Activated T-cell treated with anti-CD3 and anti-CD28 coated beads, Interleukin-2, amount 50 U/mL, for 24 hours (primary cell): ENCODE results near the gene RPRML.

ENCODE experiments used
- DNase-seq: peaks from one replicate; pipeline ENCODE4 v3.0.0-alpha.2; 2020
- H3K27ac Mint-ChIP-seq: 2 replicates; pipeline ENCODE4 v1.8.0; 2020; ENCODE audit warnings: mild to moderate bottlenecking, mixed read lengths
- H3K27me3 Mint-ChIP-seq: 2 replicates; pipeline ENCODE4 v1.8.0; 2020; ENCODE audit warnings: mixed read lengths
- H3K36me3 Mint-ChIP-seq: 2 replicates; pipeline ENCODE4 v1.8.0; 2020; ENCODE audit warnings: low read depth, mixed read lengths
- H3K4me1 Mint-ChIP-seq: 2 replicates; pipeline ENCODE4 v1.8.0; 2020; ENCODE audit warnings: low read depth, mixed read lengths
- H3K4me3 Mint-ChIP-seq: 2 replicates; pipeline ENCODE4 v1.8.0; 2020; ENCODE audit warnings: mild to moderate bottlenecking, moderate library complexity, mixed read lengths
- H3K9me3 Mint-ChIP-seq: 2 replicates; pipeline ENCODE4 v1.8.0; 2020; ENCODE audit warnings: mixed read lengths

RPRML gene

DNA sequence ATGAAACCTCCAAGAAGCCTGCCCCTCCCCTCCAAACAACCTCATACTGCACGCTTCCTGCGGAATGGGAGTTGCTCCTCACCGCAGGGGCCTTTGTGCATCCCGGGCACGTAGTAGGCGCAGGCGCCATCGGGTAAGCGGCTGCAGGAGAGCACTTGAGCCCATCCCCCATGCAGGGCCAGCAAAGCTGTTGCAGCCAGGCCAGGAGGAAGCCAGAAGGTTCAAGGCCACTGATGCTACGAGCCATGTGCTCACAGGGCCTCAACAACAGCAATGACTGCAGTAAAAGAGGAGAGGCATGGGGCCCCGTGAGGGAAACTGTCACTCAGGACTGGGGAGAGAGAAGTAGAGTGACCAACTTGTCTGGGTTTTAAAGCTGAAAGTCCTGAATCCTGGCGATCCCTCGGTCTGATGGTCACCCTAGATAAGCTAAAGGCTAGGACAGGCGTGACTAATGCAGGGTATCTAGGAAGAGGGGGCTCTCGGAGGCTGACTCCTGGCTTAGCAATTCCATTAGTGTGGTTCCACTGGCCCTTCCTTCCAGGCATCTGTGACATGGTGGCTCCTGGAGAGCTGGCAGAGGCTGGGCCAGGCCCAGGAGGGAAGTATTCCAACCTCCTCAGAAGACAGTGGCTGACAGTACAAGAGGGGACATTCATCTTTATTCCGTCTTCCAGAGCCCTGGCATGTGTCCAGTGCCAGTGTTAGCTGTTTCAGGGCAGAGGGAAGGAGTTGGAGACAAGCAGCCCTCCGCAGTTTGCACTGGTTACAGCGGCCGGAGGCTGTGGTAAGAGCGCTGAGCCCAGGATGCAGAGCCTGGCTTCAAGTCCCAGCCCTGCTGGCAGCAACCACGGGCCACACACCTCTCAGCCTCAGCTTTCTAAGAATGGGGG is 35.3 kb downstream of the RPRML start:
- Mint-ChIP-seq H3K4me1 (peaks cover 21% of the 10 kb centered on the region), H3K27me3 (no peaks in the 10 kb centered on the region), H3K27ac (peak overlapping the region; percentile 44), H3K36me3 (peaks cover 37% of the 10 kb centered on the region), H3K4me3 (no peak overlapping the region), H3K9me3 (no peaks in the 10 kb centered on the region)
- peak; percentile 53 for DNase-seq

DNA sequence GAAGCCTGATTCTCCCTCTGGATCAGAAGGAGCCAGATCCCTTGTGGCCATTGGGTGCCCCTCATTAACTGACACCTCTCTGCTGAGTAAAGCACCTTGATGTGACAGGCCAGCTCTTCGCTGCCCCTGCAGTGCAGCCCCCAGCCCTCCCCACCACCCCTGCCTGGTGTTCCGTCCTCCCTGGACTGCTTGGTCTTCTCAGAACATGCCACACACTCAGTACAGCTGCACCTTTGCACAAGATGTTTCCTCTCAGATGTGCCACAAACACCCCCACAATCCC is 35.9 kb downstream of the RPRML start:
- peaks cover 41% of the 10 kb centered on the region for H3K36me3 Mint-ChIP-seq
- DNase-seq: no peak
- H3K4me3 Mint-ChIP-seq: no peak overlapping the region
- no peaks in the 10 kb centered on the region for H3K27me3 Mint-ChIP-seq
- no peaks in the 10 kb centered on the region for H3K9me3 Mint-ChIP-seq
- H3K4me1 Mint-ChIP-seq: peaks cover 21% of the 10 kb centered on the region
- H3K27ac Mint-ChIP-seq: peak overlapping the region; percentile 44

- DNase-seq: peak; percentile 64
- no peak overlapping the region for H3K27ac Mint-ChIP-seq
- peaks cover 46% of the 10 kb centered on the region for H3K36me3 Mint-ChIP-seq
- no peaks in the 10 kb centered on the region for H3K9me3 Mint-ChIP-seq
- peaks cover 21% of the 10 kb centered on the region for H3K4me1 Mint-ChIP-seq
- H3K27me3 Mint-ChIP-seq: no peaks in the 10 kb centered on the region
- H3K4me3 Mint-ChIP-seq: no peak overlapping the region
Observed at GRCh38 chr17:46942441-46943217, 36.4 kb downstream of the RPRML start.

DNA sequence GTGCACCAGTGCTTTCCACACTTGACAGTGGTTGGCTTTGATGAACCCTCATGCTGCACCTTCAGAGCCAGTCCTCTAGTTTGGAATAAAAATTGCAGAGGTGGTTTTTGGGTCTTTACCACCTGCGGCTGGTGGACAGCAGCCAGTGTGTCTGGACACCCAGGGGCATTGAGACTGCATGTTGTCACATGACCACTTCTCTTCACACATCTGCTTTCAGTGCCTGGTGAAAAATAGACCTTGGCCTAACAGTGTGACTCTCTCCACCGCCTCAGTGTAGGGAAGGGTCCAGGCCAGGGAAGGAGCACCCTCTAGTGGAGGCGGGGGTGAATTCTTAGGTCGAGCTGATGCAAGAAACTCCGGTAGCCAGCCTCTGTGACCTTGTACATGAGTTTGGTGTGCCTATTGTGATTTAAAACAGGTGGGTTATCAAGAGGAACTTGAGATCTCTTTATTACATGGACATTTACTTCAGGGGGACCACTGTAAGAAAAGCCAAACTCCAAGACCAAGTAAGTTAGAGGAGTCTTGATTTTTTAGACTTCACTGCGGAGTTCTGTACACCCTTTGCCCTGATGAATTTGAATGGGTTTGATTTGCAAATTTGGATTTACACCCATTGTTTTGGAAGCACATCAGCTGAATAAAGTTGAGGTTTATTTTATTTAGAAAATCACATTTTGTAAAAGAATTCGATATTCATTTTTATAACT is 38.2 kb downstream of the RPRML start:
- Mint-ChIP-seq H3K27ac (peak overlapping the region; percentile 82), H3K4me3 (no peak overlapping the region), H3K36me3 (peaks cover 64% of the 10 kb centered on the region), H3K4me1 (peaks cover 21% of the 10 kb centered on the region), H3K27me3 (no peaks in the 10 kb centered on the region), H3K9me3 (no peaks in the 10 kb centered on the region)
- peak; percentile 73 for DNase-seq

DNA sequence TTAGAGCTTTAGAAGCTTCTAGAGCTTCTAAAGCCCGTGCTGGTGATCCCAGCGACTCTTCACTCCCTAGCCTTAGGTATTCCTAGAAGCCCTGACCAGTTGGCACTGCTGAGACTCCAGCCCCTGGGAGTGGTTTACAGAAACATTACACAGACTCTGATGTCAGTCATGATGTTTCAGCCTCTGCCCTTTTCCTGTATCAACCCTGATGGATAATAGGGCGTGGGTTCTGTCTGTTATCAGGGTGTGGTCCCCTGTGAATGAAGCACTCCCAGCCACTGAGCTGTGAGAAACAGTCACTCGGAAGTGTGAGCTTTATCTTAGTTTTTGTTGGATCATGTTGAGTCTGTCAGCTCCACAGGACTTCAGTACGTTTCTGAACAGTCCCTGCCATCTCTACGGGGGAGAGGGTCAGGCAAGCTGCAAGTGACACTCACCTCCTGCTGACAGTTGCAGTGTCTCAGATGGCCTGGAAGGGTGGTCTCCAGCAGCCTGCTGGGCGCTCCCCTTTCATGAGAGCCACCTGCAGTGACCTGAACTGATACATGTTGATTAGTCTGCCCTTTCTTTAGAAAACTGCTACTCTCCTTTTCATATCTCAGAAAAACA is 43.3 kb downstream of the RPRML start:
- Mint-ChIP-seq H3K36me3 (peaks cover 100% of the 10 kb centered on the region), H3K4me3 (no peak overlapping the region), H3K27ac (peak overlapping the region; percentile 24), H3K27me3 (no peaks in the 10 kb centered on the region), H3K4me1 (peaks cover under 1% of the 10 kb centered on the region), H3K9me3 (no peaks in the 10 kb centered on the region)
- DNase-seq: no peak

DNA sequence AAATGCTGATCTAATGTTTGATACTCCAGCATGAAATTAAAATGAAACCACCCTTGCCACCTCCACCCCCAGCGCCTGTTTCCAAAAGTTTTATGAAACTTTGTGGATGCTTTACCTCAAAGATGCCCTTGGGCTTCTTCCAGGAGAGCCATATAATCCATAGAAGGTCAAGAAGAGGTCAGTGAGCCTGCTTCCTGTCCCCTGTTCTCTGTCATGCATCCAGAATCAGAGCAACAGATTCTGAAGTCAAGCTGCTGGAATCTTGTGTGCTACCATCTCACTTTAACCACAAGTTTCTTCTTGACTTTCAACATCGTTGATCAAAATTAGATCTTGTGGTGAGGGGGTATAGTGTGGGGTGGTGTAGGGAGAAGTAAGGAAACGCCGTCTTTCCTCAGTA is 47.5 kb downstream of the RPRML start:
- Mint-ChIP-seq H3K36me3 (peaks cover 90% of the 10 kb centered on the region), H3K27ac (peak overlapping the region; percentile 66)

GRCh38 chr17:46930051-46930450 is 49.0 kb downstream of the RPRML start:
- peaks cover 88% of the 10 kb centered on the region for H3K36me3 Mint-ChIP-seq

More for the DNA sequence above, 47.5 kb downstream of the RPRML start:
- Mint-ChIP-seq H3K27me3 (no peaks in the 10 kb centered on the region), H3K4me3 (no peak overlapping the region), H3K4me1 (peaks cover 25% of the 10 kb centered on the region), H3K9me3 (no peaks in the 10 kb centered on the region)
- DNase-seq: no peak

DNA sequence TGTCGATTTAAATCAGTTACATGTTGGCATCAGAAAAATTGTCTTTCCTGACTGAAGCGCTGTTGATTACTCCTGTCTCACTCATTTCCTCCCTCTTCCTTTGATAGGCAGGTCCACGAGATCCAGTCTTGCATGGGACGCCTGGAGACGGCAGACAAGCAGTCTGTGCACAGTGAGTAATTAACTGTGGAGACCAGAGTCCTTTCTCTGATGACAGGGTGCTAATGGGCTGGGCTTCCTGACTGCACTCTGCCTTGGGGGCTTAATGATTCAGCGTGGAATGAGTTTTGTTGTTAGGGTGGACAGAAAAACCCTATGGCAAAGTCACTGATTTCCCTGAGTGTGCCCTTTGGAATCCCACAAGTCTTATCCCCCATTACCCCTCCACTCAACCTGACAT is 49.6 kb downstream of the RPRML start:
- Mint-ChIP-seq H3K27me3 (no peaks in the 10 kb centered on the region), H3K27ac (peak overlapping the region; percentile 40), H3K9me3 (no peaks in the 10 kb centered on the region), H3K36me3 (peaks cover 85% of the 10 kb centered on the region), H3K4me3 (no peak overlapping the region), H3K4me1 (peaks cover 47% of the 10 kb centered on the region)
- DNase-seq: no peak

More at GRCh38 chr17:46930051-46930450, 49.0 kb downstream of the RPRML start:
- DNase-seq: no peak
- H3K4me1 Mint-ChIP-seq: peaks cover 40% of the 10 kb centered on the region
- no peak overlapping the region for H3K27ac Mint-ChIP-seq
- H3K27me3 Mint-ChIP-seq: no peaks in the 10 kb centered on the region
- no peak overlapping the region for H3K4me3 Mint-ChIP-seq
- no peaks in the 10 kb centered on the region for H3K9me3 Mint-ChIP-seq

- H3K9me3 Mint-ChIP-seq: no peaks in the 10 kb centered on the region
- H3K27me3 Mint-ChIP-seq: no peaks in the 10 kb centered on the region
- no peak for DNase-seq
- H3K27ac Mint-ChIP-seq: no peak overlapping the region
- H3K36me3 Mint-ChIP-seq: peaks cover 83% of the 10 kb centered on the region
- no peak overlapping the region for H3K4me3 Mint-ChIP-seq
- H3K4me1 Mint-ChIP-seq: peaks cover 53% of the 10 kb centered on the region
Observed at GRCh38 chr17:46928467-46929261, 50.4 kb downstream of the RPRML start.
